K562 (cell line): Measurements from ENCODE around the gene BIN1. TPM values are rescaled to one million over a fixed set of nuclear protein-coding genes. Genes with fewer than 3 reads are reported as not detected.

Source experiments
- BMI1 ChIP-seq: fragments of 150-350 bp; IDR thresholded peaks from 2 replicates; pipeline ENCODE4 v1.6.1; 2014; ENCODE audit warnings: low read length
- ETS2 ChIP-seq: IDR thresholded peaks from 2 replicates; pipeline ENCODE4 v1.6.1; 2016; ENCODE audit warnings: borderline replicate concordance, missing genetic modification characterization, mild to moderate bottlenecking, moderate library complexity, missing compliant biosample characterization; ENCODE audit not compliant: poor library complexity, severe bottlenecking
- HOXB6 ChIP-seq: fragments of 250-450 bp; sonication (Bioruptor Pico); IDR thresholded peaks from 2 replicates; pipeline ENCODE4 v1.5.1; 2022; ENCODE audit warnings: mild to moderate bottlenecking, borderline replicate concordance
- NR2C1 ChIP-seq, 2 experiments: fragments of 450-650 bp; IDR thresholded peaks; 2 replicates each; pipeline ENCODE4 v1.6.1; 2017; ENCODE audit warnings: mild to moderate bottlenecking in 2 of 2, antibody characterized with exemption in 1 of 2, inconsistent platforms in 1 of 2, missing compliant biosample characterization in 1 of 2, missing genetic modification characterization in 1 of 2
- NUFIP1 ChIP-seq: fragments of 450-650 bp; IDR thresholded peaks from 2 replicates; pipeline ENCODE4 v1.6.1; 2018; ENCODE audit not compliant: partially characterized antibody
- polyA plus RNA-seq, 8 experiments: library from polyadenylated mRNA; depleted of rRNA in 4 of 8; stranded (reverse) in 5 of 8; unstranded in 3 of 8; fragments of >200 nt; fragmentation: Nextera tagmentation in 2 of 8; fragmentation: Illumina TruSeq in 1 of 8; extraction: Ambion mirVana in 2 of 8; extraction: Trizol in 1 of 8; gene quantifications; 2 replicates each; pipeline versions ENCODE4 v1.2.1 to v1.2.3, GENCODE V29; 2011 to 2014; ENCODE audit warnings: inconsistent platforms in 1 of 8, missing spikeins in 1 of 8
- total RNA-seq, 7 experiments: library from RNA; depleted of rRNA in 6 of 7; stranded (reverse); fragments of >200 nt in 6 of 7; fragmentation: Illumina TruSeq in 2 of 7; extraction: Trizol in 2 of 7; gene quantifications; 2 replicates each; pipeline versions ENCODE4 v1.2.1 to v1.2.3, GENCODE V29; 2011 to 2021; ENCODE audit warnings: low replicate concordance in 1 of 7
- TF ChIP-seq, protein P1 (sequence below), 2 experiments: fragments of 450-650 bp; formaldehyde crosslinking in 1 of 2; IDR thresholded peaks; 2 replicates each; pipeline versions ENCODE4 v1.4.0 to v1.6.1; 2014 to 2020; ENCODE audit warnings: mild to moderate bottlenecking in 2 of 2, borderline replicate concordance in 1 of 2, low read depth in 1 of 2
- TF ChIP-seq, protein P2 (sequence below): sonication (generic); formaldehyde crosslinking; IDR thresholded peaks from 2 replicates; pipeline ENCODE4 v1.8.1; 2023; ENCODE audit warnings: mild to moderate bottlenecking, missing genetic modification reagents
- TF ChIP-seq, protein P3 (sequence below): fragments of 250-450 bp; sonication (Bioruptor Pico); IDR thresholded peaks from 2 replicates; pipeline ENCODE4 v1.8.0; 2021; ENCODE audit warnings: moderate library complexity, mild to moderate bottlenecking, inconsistent platforms
- TF ChIP-seq, protein P4 (sequence below), 2 experiments: fragments of 450-650 bp; IDR thresholded peaks; 2 replicates each; pipeline ENCODE4 v1.6.1; 2016
- TF ChIP-seq, protein P5 (sequence below): sonication (generic); formaldehyde crosslinking; IDR thresholded peaks from 2 replicates; pipeline ENCODE4 v1.8.0; 2023; ENCODE audit warnings: mild to moderate bottlenecking, missing genetic modification reagents

The BIN1 gene
- total and polyA plus RNA-seq, 9 of the 15 experiments (the other 6 are each of a cell fraction or from before 2014, with no cell fraction given): 0.04 to 2.8 (median 0.79) TPM; not detected in 1

DNA sequence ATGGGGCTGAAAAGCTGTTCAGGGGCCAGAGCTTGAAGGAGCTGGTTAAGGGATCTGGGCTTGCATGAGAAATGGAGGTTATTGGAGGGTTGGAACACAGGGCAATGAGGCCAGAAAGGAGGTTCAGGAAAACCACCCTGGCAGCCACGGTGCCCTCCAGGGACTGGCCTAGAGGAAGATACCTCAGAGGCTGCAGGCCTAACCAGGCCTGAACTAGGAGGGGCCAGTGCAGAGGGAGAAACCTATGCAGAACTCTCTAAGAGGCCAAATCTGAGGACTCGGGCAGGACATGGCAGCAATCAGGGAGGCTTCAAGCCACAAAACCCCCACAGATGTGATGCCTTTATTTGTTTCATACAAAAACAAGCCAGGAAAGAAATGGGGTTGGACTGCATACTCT, 66.8 kb downstream of the BIN1 start (continued):
- TF ChIP-seq, protein P1, sequence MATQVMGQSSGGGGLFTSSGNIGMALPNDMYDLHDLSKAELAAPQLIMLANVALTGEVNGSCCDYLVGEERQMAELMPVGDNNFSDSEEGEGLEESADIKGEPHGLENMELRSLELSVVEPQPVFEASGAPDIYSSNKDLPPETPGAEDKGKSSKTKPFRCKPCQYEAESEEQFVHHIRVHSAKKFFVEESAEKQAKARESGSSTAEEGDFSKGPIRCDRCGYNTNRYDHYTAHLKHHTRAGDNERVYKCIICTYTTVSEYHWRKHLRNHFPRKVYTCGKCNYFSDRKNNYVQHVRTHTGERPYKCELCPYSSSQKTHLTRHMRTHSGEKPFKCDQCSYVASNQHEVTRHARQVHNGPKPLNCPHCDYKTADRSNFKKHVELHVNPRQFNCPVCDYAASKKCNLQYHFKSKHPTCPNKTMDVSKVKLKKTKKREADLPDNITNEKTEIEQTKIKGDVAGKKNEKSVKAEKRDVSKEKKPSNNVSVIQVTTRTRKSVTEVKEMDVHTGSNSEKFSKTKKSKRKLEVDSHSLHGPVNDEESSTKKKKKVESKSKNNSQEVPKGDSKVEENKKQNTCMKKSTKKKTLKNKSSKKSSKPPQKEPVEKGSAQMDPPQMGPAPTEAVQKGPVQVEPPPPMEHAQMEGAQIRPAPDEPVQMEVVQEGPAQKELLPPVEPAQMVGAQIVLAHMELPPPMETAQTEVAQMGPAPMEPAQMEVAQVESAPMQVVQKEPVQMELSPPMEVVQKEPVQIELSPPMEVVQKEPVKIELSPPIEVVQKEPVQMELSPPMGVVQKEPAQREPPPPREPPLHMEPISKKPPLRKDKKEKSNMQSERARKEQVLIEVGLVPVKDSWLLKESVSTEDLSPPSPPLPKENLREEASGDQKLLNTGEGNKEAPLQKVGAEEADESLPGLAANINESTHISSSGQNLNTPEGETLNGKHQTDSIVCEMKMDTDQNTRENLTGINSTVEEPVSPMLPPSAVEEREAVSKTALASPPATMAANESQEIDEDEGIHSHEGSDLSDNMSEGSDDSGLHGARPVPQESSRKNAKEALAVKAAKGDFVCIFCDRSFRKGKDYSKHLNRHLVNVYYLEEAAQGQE (IDR thresholded peaks at IDR 0.05; ENCODE audit: borderline replicate concordance): no peak
- TF ChIP-seq, protein P1 (CRISPR knock-in tag; IDR thresholded peaks at IDR 0.05; ENCODE audit: low read depth): no peak
- TF ChIP-seq NUFIP1 (no peak), BMI1 (no peak), HOXB6 (CRISPR knock-in tag) (no peak), NR2C1 (IDR thresholded peaks at IDR 0.05) (no peak), NR2C1 (tag; IDR thresholded peaks at IDR 0.05) (no peak), ETS2 (tag) (no peak)
- TF ChIP-seq, protein P2, sequence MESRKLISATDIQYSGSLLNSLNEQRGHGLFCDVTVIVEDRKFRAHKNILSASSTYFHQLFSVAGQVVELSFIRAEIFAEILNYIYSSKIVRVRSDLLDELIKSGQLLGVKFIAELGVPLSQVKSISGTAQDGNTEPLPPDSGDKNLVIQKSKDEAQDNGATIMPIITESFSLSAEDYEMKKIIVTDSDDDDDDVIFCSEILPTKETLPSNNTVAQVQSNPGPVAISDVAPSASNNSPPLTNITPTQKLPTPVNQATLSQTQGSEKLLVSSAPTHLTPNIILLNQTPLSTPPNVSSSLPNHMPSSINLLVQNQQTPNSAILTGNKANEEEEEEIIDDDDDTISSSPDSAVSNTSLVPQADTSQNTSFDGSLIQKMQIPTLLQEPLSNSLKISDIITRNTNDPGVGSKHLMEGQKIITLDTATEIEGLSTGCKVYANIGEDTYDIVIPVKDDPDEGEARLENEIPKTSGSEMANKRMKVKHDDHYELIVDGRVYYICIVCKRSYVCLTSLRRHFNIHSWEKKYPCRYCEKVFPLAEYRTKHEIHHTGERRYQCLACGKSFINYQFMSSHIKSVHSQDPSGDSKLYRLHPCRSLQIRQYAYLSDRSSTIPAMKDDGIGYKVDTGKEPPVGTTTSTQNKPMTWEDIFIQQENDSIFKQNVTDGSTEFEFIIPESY (CRISPR knock-in tag): no peak
- TF ChIP-seq, protein P3, sequence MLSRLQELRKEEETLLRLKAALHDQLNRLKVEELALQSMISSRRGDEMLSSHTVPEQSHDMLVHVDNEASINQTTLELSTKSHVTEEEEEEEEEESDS (CRISPR knock-in tag): no peak
- TF ChIP-seq, protein P4, sequence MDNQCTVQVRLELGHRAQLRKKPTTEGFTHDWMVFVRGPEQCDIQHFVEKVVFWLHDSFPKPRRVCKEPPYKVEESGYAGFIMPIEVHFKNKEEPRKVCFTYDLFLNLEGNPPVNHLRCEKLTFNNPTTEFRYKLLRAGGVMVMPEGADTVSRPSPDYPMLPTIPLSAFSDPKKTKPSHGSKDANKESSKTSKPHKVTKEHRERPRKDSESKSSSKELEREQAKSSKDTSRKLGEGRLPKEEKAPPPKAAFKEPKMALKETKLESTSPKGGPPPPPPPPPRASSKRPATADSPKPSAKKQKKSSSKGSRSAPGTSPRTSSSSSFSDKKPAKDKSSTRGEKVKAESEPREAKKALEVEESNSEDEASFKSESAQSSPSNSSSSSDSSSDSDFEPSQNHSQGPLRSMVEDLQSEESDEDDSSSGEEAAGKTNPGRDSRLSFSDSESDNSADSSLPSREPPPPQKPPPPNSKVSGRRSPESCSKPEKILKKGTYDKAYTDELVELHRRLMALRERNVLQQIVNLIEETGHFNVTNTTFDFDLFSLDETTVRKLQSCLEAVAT (IDR thresholded peaks at IDR 0.05): no peak
- TF ChIP-seq, protein P5, sequence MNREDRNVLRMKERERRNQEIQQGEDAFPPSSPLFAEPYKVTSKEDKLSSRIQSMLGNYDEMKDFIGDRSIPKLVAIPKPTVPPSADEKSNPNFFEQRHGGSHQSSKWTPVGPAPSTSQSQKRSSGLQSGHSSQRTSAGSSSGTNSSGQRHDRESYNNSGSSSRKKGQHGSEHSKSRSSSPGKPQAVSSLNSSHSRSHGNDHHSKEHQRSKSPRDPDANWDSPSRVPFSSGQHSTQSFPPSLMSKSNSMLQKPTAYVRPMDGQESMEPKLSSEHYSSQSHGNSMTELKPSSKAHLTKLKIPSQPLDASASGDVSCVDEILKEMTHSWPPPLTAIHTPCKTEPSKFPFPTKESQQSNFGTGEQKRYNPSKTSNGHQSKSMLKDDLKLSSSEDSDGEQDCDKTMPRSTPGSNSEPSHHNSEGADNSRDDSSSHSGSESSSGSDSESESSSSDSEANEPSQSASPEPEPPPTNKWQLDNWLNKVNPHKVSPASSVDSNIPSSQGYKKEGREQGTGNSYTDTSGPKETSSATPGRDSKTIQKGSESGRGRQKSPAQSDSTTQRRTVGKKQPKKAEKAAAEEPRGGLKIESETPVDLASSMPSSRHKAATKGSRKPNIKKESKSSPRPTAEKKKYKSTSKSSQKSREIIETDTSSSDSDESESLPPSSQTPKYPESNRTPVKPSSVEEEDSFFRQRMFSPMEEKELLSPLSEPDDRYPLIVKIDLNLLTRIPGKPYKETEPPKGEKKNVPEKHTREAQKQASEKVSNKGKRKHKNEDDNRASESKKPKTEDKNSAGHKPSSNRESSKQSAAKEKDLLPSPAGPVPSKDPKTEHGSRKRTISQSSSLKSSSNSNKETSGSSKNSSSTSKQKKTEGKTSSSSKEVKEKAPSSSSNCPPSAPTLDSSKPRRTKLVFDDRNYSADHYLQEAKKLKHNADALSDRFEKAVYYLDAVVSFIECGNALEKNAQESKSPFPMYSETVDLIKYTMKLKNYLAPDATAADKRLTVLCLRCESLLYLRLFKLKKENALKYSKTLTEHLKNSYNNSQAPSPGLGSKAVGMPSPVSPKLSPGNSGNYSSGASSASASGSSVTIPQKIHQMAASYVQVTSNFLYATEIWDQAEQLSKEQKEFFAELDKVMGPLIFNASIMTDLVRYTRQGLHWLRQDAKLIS (CRISPR knock-in tag): no peak
